HG03175 (cell line): ENCODE measurements around the gene KRTAP4-6.
A peak's percentile ranks its signal among the peaks of the same experiment; 100 is the strongest.
"Not testable (repeated sequence)": the region's sequence is repeated elsewhere in the genome, so short reads cannot be mapped to it uniquely, and the experiment has no call there.

Experiments
- ATAC-seq: cut with Tn5 transposase; IDR thresholded peaks from one replicate; pipeline ENCODE4 v1.9.1; 2021; ENCODE audit warnings: mild to moderate bottlenecking, moderate library complexity; ENCODE audit not compliant: unreplicated experiment

Gene KRTAP4-6

DNA sequence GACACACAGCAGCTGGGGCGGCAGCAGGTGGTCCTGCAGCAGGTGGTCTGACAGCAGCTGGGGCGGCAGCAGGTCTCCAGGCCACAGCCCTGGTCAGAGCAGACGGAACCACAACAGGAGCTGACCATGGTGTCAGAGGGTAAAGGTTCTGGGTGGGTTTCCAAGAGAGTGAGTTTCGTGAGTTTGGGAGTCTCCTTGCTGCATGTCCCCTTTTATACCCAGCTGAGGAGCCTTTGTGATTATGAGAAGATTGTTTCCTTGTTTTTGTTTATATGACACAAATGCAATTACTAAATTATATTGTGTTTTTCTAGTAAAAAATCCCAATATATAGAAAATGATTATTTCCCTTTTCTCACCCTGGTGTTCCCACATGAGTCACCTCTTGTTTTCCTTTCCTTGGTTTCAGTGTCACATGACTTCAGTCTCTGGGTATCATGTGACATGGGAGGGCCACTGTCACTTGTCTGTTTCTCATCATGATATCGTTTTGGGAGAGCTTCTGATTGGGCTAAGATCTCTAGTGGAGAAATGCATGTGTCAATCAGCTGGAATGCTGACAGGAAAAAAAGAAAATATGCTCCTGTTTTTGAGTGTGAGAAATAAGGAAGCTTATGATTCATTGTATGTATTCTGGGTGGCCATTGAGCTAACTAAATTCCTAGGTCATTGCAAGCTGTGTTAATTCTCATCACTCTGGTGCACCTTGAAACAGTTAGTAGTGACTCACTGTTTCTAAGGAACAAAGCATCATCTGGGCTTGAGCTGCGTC lies at the start of gene KRTAP4-6:
Gene KRTAP4-6, minus strand, starts transcription at position 185 of the 772 bp plus-strand sequence. Its CDS starts 57 bp downstream, at position 128.
- no peak for ATAC-seq

GRCh38 chr17:41189837-41190318 lies 49.5 kb upstream of the KRTAP4-6 start, which contains the start of gene KRTAP9-1:
Gene KRTAP9-1 (plus strand): TSS chr17:41189887. CDS start chr17:41189887, 0 bp downstream.
- not testable (repeated sequence) for ATAC-seq

DNA sequence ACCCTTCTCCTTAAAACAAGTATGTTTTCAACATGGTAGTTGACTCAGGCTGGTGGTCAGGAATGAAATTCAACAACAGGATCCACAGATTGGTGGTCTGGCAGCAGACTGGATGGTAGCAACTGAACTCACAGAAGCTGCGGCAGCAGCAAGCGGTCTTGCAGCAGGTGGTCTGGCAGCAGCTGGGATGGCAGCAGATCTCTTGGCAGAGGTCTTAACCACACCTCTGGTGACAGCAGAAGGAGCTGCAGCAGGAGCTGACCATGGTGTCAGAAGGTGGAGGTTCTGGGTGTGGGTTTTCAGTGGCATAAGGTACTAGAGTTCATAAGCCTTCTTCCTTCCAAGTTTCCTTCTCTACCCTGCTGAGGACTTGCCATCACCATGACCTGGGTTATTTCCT lies 46.5 kb upstream of the KRTAP4-6 start:
- no peak for ATAC-seq

DNA sequence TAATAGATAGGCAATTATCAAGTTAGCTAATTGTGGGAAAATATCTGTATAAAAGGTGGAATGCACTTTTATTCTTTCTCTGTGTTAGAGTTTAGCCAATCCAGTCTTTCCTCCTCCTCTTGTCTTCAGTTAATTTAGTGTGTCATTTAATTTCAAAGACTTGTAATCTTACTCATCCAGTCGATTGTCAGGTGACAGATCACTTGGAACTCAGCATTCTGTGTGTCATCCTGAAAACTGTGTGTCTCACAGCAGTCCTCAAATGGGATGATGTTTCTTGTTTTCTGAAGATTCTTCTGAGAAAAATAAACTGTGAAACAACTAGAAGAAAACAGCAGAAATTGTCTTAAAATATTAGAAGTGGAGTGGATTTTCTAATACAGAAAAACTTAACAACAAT lies 44.7 kb upstream of the KRTAP4-6 start:
- no peak for ATAC-seq

DNA sequence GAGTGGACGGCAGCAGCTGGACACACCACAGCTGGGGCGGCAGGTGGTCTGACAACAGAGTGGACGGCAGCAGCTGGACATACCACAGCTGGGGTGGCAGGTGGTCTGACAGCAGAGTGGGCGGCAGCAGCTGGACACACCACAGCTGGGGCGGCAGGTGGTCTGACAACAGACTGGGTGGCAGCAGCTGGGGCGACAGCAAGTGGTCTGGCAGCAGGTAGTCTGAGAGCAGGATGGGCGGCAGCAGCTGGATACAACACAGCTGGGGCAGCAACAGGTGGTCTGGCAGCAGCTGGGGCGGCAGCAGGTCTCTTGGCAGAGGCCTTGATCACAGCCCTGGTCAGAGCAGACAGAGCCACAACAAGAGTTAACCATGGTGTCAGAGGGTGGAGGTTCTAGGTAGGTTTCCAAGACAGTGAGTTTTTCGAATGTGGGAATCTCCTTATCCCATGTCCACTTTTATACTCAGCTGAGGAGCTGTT lies 44.2 kb upstream of the KRTAP4-6 start, which contains the start of gene KRTAP4-1:
Gene KRTAP4-1, minus strand, starts transcription at position 432 of the 482 bp plus-strand sequence. Its CDS starts 57 bp downstream, at position 375.
- ATAC-seq = no peak

DNA sequence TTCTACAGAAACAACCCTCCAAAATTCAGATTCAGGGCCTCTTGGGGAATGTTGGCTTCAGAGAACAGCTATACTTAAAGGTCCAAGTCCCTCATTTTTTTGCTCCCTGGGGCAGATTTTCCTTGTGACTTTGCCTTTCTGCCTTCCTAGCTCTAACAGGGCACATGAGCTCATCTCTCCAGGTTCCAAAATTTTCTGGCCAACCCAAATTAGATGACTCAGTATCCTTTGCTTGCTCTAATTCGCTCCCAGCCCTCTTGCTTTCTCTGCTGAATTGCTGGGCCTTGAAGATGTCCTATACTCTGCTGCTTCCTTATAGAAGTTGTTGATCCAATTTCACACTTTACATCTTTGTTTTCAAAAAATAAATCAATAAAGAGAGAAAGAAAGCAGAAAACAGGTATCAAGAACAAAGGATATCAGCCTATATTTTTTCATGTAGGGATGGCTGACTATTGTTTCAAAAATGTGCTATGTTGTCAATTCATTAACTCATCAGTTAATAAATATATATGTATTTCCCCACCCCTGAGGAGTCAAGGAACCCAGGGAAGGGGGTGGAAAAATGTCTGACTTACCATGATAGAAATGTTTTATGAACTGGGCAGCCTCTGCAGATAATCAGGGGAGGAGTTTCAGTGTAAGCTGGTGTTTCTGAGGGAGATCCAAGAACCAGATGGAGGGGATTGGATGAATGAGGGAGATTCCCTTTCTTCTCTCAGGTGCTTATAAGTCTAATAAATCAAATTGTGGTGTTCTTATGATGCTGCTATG lies 38.7 kb upstream of the KRTAP4-6 start:
- ATAC-seq = no peak

DNA sequence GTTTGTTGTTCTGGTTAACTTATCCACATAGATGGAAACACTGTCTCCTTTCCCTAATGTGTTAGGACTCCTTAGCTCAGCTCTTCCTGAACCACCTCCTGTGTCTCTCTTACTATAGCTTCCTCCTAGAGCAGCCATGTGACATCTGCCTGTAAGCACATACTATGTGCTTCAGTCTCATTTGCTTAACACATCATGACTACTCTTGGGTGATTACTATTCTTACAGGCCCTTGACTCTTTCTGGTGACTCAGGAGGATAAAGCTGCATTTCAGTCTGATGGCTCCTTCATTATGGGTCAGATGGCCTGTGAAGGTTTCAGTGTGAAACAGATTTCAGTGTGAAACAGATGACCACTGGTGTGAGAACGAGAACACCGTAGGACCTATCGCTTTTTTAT lies 38.0 kb upstream of the KRTAP4-6 start:
- no peak for ATAC-seq

DNA sequence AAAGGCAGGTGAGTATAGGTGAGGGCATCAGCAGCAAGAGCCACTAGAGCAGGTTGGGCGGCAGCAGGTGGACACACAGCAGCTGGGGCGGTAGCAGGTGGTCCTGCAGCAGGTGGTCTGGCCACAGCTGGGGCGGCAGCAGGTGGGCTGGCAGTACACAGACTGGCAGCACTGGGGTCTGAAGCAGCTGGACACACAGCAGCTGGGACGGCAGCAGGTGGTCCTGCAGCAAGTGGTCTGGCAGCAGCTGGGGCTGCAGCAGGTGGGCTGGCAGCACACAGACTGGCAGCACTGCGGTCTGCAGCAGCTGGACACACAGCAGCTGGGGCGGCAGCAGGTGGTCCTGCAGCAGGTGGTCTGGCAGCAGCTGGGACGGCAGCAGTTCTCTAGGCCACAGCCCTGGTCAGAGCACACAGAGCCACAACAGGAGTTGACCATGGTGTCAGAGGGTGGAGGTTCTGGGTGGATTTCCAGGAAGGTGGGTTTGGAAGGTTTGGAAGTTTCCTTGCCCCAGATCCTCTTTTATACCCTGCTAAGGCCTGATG lies 37.5 kb upstream of the KRTAP4-6 start, which contains the start of gene KRTAP4-2:
Gene KRTAP4-2, minus strand, starts transcription at position 495 of the 545 bp plus-strand sequence. Its CDS starts 57 bp downstream, at position 438.
- no peak for ATAC-seq

GRCh38 chr17:41176744-41177387 lies 36.5 kb upstream of the KRTAP4-6 start:
- ATAC-seq = peak; percentile 50

DNA sequence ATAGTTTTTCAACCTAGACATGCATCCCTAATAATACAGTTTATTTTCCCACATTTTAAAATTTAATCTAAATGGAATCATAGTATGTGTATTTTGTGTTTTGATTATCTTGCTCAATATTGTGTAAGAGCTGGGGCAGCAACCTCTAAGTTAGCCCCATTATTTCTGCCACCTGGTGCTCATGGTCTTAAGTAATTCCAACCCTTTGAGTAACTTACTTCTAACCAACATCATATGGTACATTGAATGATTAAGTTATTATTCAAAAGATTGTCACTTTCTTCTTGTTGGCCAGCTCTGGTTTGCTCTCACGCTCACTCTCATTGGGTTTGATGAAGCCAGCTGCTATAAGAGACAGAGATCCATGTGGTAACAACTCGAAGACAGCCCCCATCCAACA lies 31.5 kb upstream of the KRTAP4-6 start:
- no peak for ATAC-seq

GRCh38 chr17:41168121-41168520 lies 27.8 kb upstream of the KRTAP4-6 start, which contains the start of gene KRTAP4-3:
Gene KRTAP4-3 (minus strand): TSS chr17:41168221. CDS start chr17:41168172, 49 bp downstream.
- no peak for ATAC-seq

DNA sequence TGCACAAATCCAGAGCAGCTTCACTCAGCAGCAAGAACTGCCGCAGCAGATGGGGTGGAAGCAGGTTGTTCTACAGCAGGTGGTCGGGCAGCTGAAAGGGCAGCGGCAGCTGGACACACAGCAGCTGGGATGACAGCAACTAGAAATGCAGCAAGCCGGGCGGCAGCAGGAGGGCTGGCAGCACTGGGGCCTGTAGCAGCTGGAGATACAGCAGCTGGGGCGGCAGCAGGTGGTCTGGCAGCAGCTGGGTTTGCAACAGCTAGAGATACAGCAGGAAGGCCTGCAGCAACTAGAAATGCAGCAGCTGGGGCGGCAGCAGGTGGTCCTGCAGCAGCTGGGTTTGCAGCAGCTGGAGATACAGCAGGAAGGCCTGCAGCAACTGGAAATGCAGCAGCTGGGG lies 27.2 kb upstream of the KRTAP4-6 start:
- ATAC-seq = no peak

- ATAC-seq = no peak
Observed at GRCh38 chr17:41163828-41164227, 23.5 kb upstream of the KRTAP4-6 start.

GRCh38 chr17:41160648-41161047 lies 20.3 kb upstream of the KRTAP4-6 start, which contains the start of gene KRTAP4-4:
Gene KRTAP4-4 (minus strand): TSS chr17:41160748. CDS start chr17:41160691, 57 bp downstream.
- no peak for ATAC-seq

GRCh38 chr17:41160190-41160589 lies 19.8 kb upstream of the KRTAP4-6 start:
- ATAC-seq = not testable (repeated sequence)

DNA sequence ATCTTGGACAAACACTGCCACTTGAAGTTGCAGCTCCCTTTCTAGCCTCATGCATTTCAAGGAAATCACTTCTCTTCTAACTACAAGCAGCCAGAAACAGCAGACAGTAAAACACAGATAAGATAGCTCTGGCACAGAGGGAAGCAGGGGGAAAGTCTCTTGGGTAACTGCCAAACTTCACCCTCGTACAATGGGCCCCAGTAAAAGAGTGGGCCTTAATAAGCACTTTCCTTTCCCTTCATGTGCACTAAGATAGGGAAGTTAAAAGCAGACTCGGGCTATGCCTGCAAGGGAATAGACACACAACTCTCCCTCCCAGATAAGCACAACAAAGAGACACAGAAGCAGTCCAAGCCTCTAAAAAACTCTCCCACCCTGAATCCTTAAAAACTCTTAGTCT lies 13.5 kb upstream of the KRTAP4-6 start:
- no peak for ATAC-seq

DNA sequence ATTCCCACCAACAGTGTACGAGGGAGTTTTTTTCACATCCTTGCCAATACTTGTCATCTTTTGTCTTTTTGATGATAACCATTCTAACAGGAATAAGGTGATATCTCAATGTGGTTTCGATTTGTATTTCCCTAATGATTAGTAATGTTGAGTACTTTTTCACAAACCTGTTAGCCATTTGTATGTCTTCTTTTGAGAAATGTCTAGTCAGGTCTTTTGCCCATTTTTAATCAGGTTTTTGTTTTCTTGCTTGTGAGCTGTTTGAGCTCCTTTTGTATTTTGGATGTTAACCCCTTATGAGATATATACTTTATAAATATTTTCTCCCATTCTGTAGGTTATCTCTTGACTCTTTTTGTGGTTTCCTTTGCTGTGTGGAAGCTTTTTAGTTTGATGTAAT lies 11.2 kb upstream of the KRTAP4-6 start:
- ATAC-seq = no peak

GRCh38 chr17:41150026-41150425 lies 9.7 kb upstream of the KRTAP4-6 start:
- no peak for ATAC-seq

GRCh38 chr17:41149652-41149985 lies 9.3 kb upstream of the KRTAP4-6 start, which contains the start of gene KRTAP4-5:
Gene KRTAP4-5 (minus strand): TSS chr17:41149825. CDS start chr17:41149767, 58 bp downstream.
- no peak for ATAC-seq

DNA sequence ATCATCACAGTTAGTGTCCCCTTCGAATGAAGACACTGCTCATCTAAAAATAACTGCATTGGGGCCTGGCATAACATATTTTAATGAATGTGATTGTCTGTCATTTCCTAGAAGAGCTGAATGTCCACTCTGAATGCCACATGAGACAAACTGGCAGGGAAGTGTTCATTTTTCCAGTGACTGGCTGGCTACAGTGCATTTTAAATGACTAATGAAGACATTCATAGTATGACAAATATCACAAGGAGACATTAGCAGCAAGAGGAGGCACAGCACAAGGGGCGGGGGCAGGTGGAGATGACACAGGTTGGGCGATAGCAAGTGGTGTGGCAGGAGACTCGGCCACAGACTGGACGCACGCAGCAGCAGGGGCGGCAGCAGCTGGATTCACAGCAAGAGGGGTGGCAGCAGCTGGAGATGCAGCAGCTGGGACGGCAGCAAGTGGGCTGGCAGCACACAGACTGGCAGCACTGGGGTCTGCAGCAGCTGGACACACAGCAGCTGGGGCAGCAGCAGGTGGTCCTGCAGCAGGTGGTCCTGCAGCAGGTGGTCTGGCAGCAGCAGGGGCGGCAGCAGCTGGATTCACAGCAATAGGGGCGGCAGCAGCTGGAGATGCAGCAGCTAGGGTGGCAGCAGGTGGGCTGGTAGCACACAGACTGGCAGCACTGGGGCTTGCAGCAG lies 8.8 kb upstream of the KRTAP4-6 start:
- ATAC-seq = not testable (repeated sequence)
